NCI-H69 (cell line): ENCODE measurements around the gene ZGPAT.

ENCODE experiments used
- DNase-seq: peaks from one replicate; lab custom pipeline; 2025; lab: John Stamatoyannopoulos, UW

The ZGPAT gene

GRCh38 chr20:63745961-63746731 lies 38.3 kb downstream of the ZGPAT start:
- DNase-seq = no peak

- DNase-seq = no peak
Observed at GRCh38 chr20:63746751-63747315, 39.0 kb downstream of the ZGPAT start.

- no peak for DNase-seq
Observed at GRCh38 chr20:63747622-63748069, 39.8 kb downstream of the ZGPAT start.

GRCh38 chr20:63748070-63748933 lies 40.5 kb downstream of the ZGPAT start:
- no peak for DNase-seq

- no peak for DNase-seq
Observed at GRCh38 chr20:63748934-63749270, 41.1 kb downstream of the ZGPAT start.

GRCh38 chr20:63749597-63750508 lies 42.0 kb downstream of the ZGPAT start:
- no peak for DNase-seq

- DNase-seq = no peak
Observed at GRCh38 chr20:63750807-63751470, 43.1 kb downstream of the ZGPAT start.

- no peak for DNase-seq
Observed at GRCh38 chr20:63751471-63752271, 43.8 kb downstream of the ZGPAT start.

GRCh38 chr20:63752411-63753101 lies 44.7 kb downstream of the ZGPAT start:
- DNase-seq = no peak

GRCh38 chr20:63753381-63753780 lies 45.5 kb downstream of the ZGPAT start:
- no peak for DNase-seq

GRCh38 chr20:63754008-63754407 lies 46.2 kb downstream of the ZGPAT start:
- DNase-seq = no peak

- no peak for DNase-seq
Observed at GRCh38 chr20:63755933-63756647, 48.3 kb downstream of the ZGPAT start.

GRCh38 chr20:63756648-63756991 lies 48.8 kb downstream of the ZGPAT start:
- DNase-seq = no peak

- no peak for DNase-seq
Observed at GRCh38 chr20:63758152-63758551, 50.3 kb downstream of the ZGPAT start.

- DNase-seq = no peak
Observed at GRCh38 chr20:63759377-63759901, 51.6 kb downstream of the ZGPAT start.

GRCh38 chr20:63765082-63765873 lies 57.4 kb downstream of the ZGPAT start:
- DNase-seq = no peak

- no peak for DNase-seq
Observed at GRCh38 chr20:63765902-63766301, 58.1 kb downstream of the ZGPAT start.
